Neuronal stem cell (in vitro differentiated cells): Measurements from ENCODE around the gene SMIM32.

Source experiments
- DNase-seq: peaks from one replicate; pipeline ENCODE4 v3.0.0-alpha.2; 2013; ENCODE audit warnings: low spot score
- H2AFZ ChIP-seq: one replicate; pipeline ENCODE4 v1.6.1; 2013; ENCODE audit warnings: mild to moderate bottlenecking, low read length, inconsistent platforms
- H2AK5ac ChIP-seq: 2 replicates; pipeline ENCODE4 v1.6.1; 2013; ENCODE audit warnings: low read depth, mild to moderate bottlenecking, inconsistent platforms, low read length, moderate library complexity, mixed read lengths
- H2BK120ac ChIP-seq: 2 replicates; pipeline ENCODE4 v1.6.1; 2013; ENCODE audit warnings: low read depth, mild to moderate bottlenecking, inconsistent platforms, low read length, moderate library complexity, mixed read lengths
- H2BK12ac ChIP-seq: one replicate; pipeline ENCODE4 v1.6.1; 2013; ENCODE audit warnings: low read length, inconsistent platforms
- H2BK15ac ChIP-seq: 2 replicates; pipeline ENCODE4 v1.6.1; 2013; ENCODE audit warnings: mild to moderate bottlenecking, low read length, inconsistent platforms, mixed read lengths
- H2BK5ac ChIP-seq: one replicate; pipeline ENCODE4 v1.6.1; 2013; ENCODE audit warnings: inconsistent platforms, mild to moderate bottlenecking, low read length, moderate library complexity
- H3K14ac ChIP-seq: one replicate; pipeline ENCODE4 v1.6.1; 2013; ENCODE audit warnings: low read length, inconsistent platforms
- H3K18ac ChIP-seq: 2 replicates; pipeline ENCODE4 v1.6.1; 2013; ENCODE audit warnings: low read length, inconsistent platforms
- H3K23ac ChIP-seq: 2 replicates; pipeline ENCODE4 v1.6.1; 2013; ENCODE audit warnings: low read depth, mild to moderate bottlenecking, mixed read lengths, low read length, inconsistent platforms; ENCODE audit not compliant: poor library complexity
- H3K27ac ChIP-seq: replicated peaks from 3 replicates; pipeline ENCODE4 v1.5.1; 2013; ENCODE audit warnings: low read length, inconsistent platforms
- H3K27me3 ChIP-seq, 3 experiments: 2 replicates each; pipeline ENCODE4 v1.6.1; 2013; ENCODE audit warnings: low read length in 3 of 3, mild to moderate bottlenecking in 2 of 3, inconsistent platforms in 1 of 3, low read depth in 1 of 3, mixed read lengths in 1 of 3, moderate library complexity in 1 of 3; ENCODE audit not compliant: control insufficient read depth in 3 of 3, insufficient read depth in 3 of 3
- H3K36me3 ChIP-seq, 2 donors: replicated peaks in 1 of 2; 2 replicates each; pipeline ENCODE4 v1.6.1; 2013; ENCODE audit warnings: low read length in 2 of 2; ENCODE audit not compliant: control insufficient read depth in 2 of 2, insufficient read depth in 2 of 2
- H3K4ac ChIP-seq: 2 replicates; pipeline ENCODE4 v1.6.1; 2013; ENCODE audit warnings: inconsistent platforms, mild to moderate bottlenecking, low read length, moderate library complexity
- H3K4me1 ChIP-seq, 2 donors: 1 replicate in 1 of 2; 2 replicates in 1 of 2; pipeline ENCODE4 v1.6.1; 2013; ENCODE audit warnings: low read length in 2 of 2, low read depth in 1 of 2; ENCODE audit not compliant: control insufficient read depth in 2 of 2, insufficient read depth in 1 of 2
- H3K4me2 ChIP-seq: one replicate; pipeline ENCODE4 v1.6.1; 2013; ENCODE audit warnings: mild to moderate bottlenecking, low read length, inconsistent platforms; ENCODE audit not compliant: insufficient read depth, poor library complexity, severe bottlenecking
- H3K4me3 ChIP-seq, 2 donors: 2 replicates each; pipeline ENCODE4 v1.5.1; 2013; ENCODE audit warnings: low read length in 2 of 2, mild to moderate bottlenecking in 2 of 2, inconsistent platforms in 1 of 2, moderate library complexity in 1 of 2
- H3K79me1 ChIP-seq: one replicate; pipeline ENCODE4 v1.6.1; 2013; ENCODE audit warnings: low read depth, mild to moderate bottlenecking, inconsistent platforms, low read length, moderate library complexity
- H3K9ac ChIP-seq: one replicate; pipeline ENCODE4 v1.6.1; 2013; ENCODE audit warnings: mild to moderate bottlenecking, low read depth, low read length, inconsistent platforms; ENCODE audit not compliant: poor library complexity
- H3K9me3 ChIP-seq, 2 donors: replicated peaks in 1 of 2; 2 replicates each; pipeline versions ENCODE3 to v1.6.1; 2013; ENCODE audit warnings: low read length in 2 of 2, mild to moderate bottlenecking in 2 of 2, inconsistent platforms in 1 of 2, low read depth in 1 of 2, mixed read lengths in 1 of 2, moderate library complexity in 1 of 2; ENCODE audit not compliant: control insufficient read depth in 2 of 2, insufficient read depth in 1 of 2
- H4K8ac ChIP-seq: one replicate; pipeline ENCODE4 v1.6.1; 2013; ENCODE audit warnings: low read depth, mild to moderate bottlenecking, inconsistent platforms, low read length, moderate library complexity
- H4K91ac ChIP-seq: one replicate; pipeline ENCODE4 v1.6.1; 2013; ENCODE audit warnings: low read length, low read depth, mild to moderate bottlenecking, inconsistent platforms; ENCODE audit not compliant: poor library complexity
- WGBS, 2 donors: extraction: QIAGEN DNeasy Blood & Tissue Kit; methylation state at CpG; one replicate each; pipeline ENCODE4 v1.1.7; 2013; ENCODE audit warnings: missing lambda C conversion rate in 2 of 2, mixed read lengths in 1 of 2; ENCODE audit not compliant: insufficient read length in 2 of 2, insufficient replicate concordance in 1 of 2; ENCODE audit errors: extremely low coverage in 2 of 2; 5-methylcytosine and 5-hydroxymethylcytosine counted together

SMIM32 gene

GRCh38 chr5:136200761-136201160 lies 7.8 kb upstream of the SMIM32 start:
- Histone ChIP-seq H4K8ac (no peak overlapping the region), H3K4me2 (no peak overlapping the region), H3K4ac (no peak overlapping the region), H3K14ac (no peak overlapping the region), H3K9me3 (peaks cover 0 to 2% of the 10 kb centered on the region in 2 donors), H2BK5ac (no peak overlapping the region), H2AK5ac (no peak overlapping the region), H3K9ac (no peak overlapping the region), H2BK15ac (no peak overlapping the region), H3K23ac (no peak overlapping the region), H2BK12ac (no peak overlapping the region), H3K27me3 (peaks cover 0 to 45% (median 0%) of the 10 kb centered on the region in 3 experiments), H2AFZ (no peak overlapping the region), H3K79me1 (no peaks in the 10 kb centered on the region), H3K36me3 (no peaks in the 10 kb centered on the region), H3K27ac (no peak overlapping the region), H3K4me3 (no peak overlapping the region), H3K18ac (no peak overlapping the region), H3K4me1 (peaks cover 9 to 12% of the 10 kb centered on the region in 2 donors), H2BK120ac (no peak overlapping the region), H4K91ac (no peak overlapping the region)
- WGBS, 2 donors, result no CpG with 5 or more reads among the region's 3 CpGs
- DNase-seq, result no peak

GRCh38 chr5:136200130-136200529 lies 7.2 kb upstream of the SMIM32 start:
- Histone ChIP-seq H3K4me3 (no peak overlapping the region), H3K18ac (peak overlapping the region; percentile 54), H2AFZ (no peak overlapping the region), H2BK5ac (no peak overlapping the region), H3K9ac (no peak overlapping the region), H3K36me3 (no peaks in the 10 kb centered on the region), H4K91ac (no peak overlapping the region), H2BK15ac (no peak overlapping the region), H4K8ac (no peak overlapping the region), H3K23ac (no peak overlapping the region), H3K4me1 (peaks cover 9 to 12% of the 10 kb centered on the region in 2 donors), H2BK120ac (no peak overlapping the region), H3K79me1 (no peaks in the 10 kb centered on the region), H3K14ac (no peak overlapping the region), H2BK12ac (no peak overlapping the region), H3K4me2 (no peak overlapping the region), H2AK5ac (no peak overlapping the region), H3K27ac (no peak overlapping the region), H3K4ac (no peak overlapping the region), H3K27me3 (peaks cover 0 to 51% (median 0%) of the 10 kb centered on the region in 3 experiments), H3K9me3 (no peaks in the 10 kb centered on the region)
- WGBS, 2 donors, result no CpG with 5 or more reads among the region's 4 CpGs
- no peak for DNase-seq

- no peak overlapping the region for H3K27ac ChIP-seq
- H3K4ac ChIP-seq, result no peak overlapping the region
- no peak overlapping the region for H3K14ac ChIP-seq
- H3K4me1 ChIP-seq, result peaks cover 9 to 12% of the 10 kb centered on the region in 2 donors
- no peak overlapping the region for H3K4me2 ChIP-seq
- no peaks in the 10 kb centered on the region for H3K36me3 ChIP-seq
- H3K23ac ChIP-seq, result no peak overlapping the region
- H3K79me1 ChIP-seq, result no peaks in the 10 kb centered on the region
- H2AK5ac ChIP-seq, result peak overlapping the region; percentile 42
- H3K9ac ChIP-seq, result no peak overlapping the region
- no peak overlapping the region for H2BK15ac ChIP-seq
- H4K91ac ChIP-seq, result no peak overlapping the region
- no peaks in the 10 kb centered on the region for H3K9me3 ChIP-seq
- H2BK5ac ChIP-seq, result no peak overlapping the region
- H2BK120ac ChIP-seq, result no peak overlapping the region
- H4K8ac ChIP-seq, result no peak overlapping the region
- H2AFZ ChIP-seq, result no peak overlapping the region
- WGBS, 2 donors, result no CpG with 5 or more reads among the region's 7 CpGs
- H2BK12ac ChIP-seq, result no peak overlapping the region
- H3K27me3 ChIP-seq, result peaks cover 0 to 58% (median 2%) of the 10 kb centered on the region in 3 experiments
- DNase-seq, result no peak
- peak overlapping the region; percentile 32 for H3K18ac ChIP-seq
- H3K4me3 ChIP-seq, result no peak overlapping the region
These were observed 6.4 kb upstream of the SMIM32 start for GRCh38 chr5:136199408-136199807.

GRCh38 chr5:136198453-136198852 lies 5.5 kb upstream of the SMIM32 start:
- no peak overlapping the region for H4K91ac ChIP-seq
- H3K18ac ChIP-seq, result no peak overlapping the region
- H3K9me3 ChIP-seq, result no peaks in the 10 kb centered on the region
- no peak overlapping the region for H4K8ac ChIP-seq
- H2BK120ac ChIP-seq, result no peak overlapping the region
- H3K79me1 ChIP-seq, result no peaks in the 10 kb centered on the region
- H3K4ac ChIP-seq, result no peak overlapping the region
- no peak overlapping the region for H2AK5ac ChIP-seq
- H3K36me3 ChIP-seq, result no peaks in the 10 kb centered on the region
- DNase-seq, result no peak
- H3K27me3 ChIP-seq, result peaks cover 0 to 68% (median 10%) of the 10 kb centered on the region in 3 experiments
- no peak overlapping the region for H2BK15ac ChIP-seq
- no CpG with 5 or more reads among the region's 5 CpGs for WGBS, 2 donors
- H2AFZ ChIP-seq, result no peak overlapping the region
- no peak overlapping the region for H3K23ac ChIP-seq
- H3K14ac ChIP-seq, result no peak overlapping the region
- peaks cover 11% of the 10 kb centered on the region in 2 donors for H3K4me1 ChIP-seq
- H2BK12ac ChIP-seq, result no peak overlapping the region
- no peak overlapping the region for H3K27ac ChIP-seq
- no peak overlapping the region for H2BK5ac ChIP-seq
- H3K4me3 ChIP-seq, result no peak overlapping the region
- H3K4me2 ChIP-seq, result no peak overlapping the region
- H3K9ac ChIP-seq, result no peak overlapping the region
